Inflammatory macrophage treated with lipopolysaccharide for 1 hour (primary cell): ENCODE results near the gene PLEKHO1.
"Not testable (repeated sequence)": the region's sequence is repeated elsewhere in the genome, so short reads cannot be mapped to it uniquely, and the experiment has no call there.

Source experiments
- DNase-seq, 2 donors: peaks; one replicate each; pipeline ENCODE4 v3.0.0-alpha.2; 2020 to 2022

The PLEKHO1 gene

GRCh38 chr1:150176593-150176992, 26.9 kb downstream of the PLEKHO1 start:
- peak; percentile 62 to 83 for DNase-seq

GRCh38 chr1:150178548-150178947, 28.8 kb downstream of the PLEKHO1 start:
- DNase-seq = peak; percentile 46 to 59

- no peak for DNase-seq
Observed at GRCh38 chr1:150179867-150180266, 30.2 kb downstream of the PLEKHO1 start.

- DNase-seq = peak in 1 of 2 donors; percentile 29
Observed at GRCh38 chr1:150180474-150180873, 30.8 kb downstream of the PLEKHO1 start.

- DNase-seq = no peak
Observed at GRCh38 chr1:150182247-150182646, 32.5 kb downstream of the PLEKHO1 start.

GRCh38 chr1:150183061-150183460, 33.3 kb downstream of the PLEKHO1 start:
- peak; percentile 56 to 61 for DNase-seq

GRCh38 chr1:150185481-150185880, 35.8 kb downstream of the PLEKHO1 start:
- no peak for DNase-seq

GRCh38 chr1:150186438-150186788, 36.7 kb downstream of the PLEKHO1 start:
- not testable (repeated sequence) for DNase-seq

- DNase-seq = peak; percentile 63 to 81
Observed at GRCh38 chr1:150186789-150187559, 37.3 kb downstream of the PLEKHO1 start.

- no peak for DNase-seq
Observed at GRCh38 chr1:150187560-150187931, 37.8 kb downstream of the PLEKHO1 start.

GRCh38 chr1:150192012-150192411, 42.3 kb downstream of the PLEKHO1 start:
- no peak for DNase-seq

GRCh38 chr1:150194381-150195031, 44.8 kb downstream of the PLEKHO1 start:
- DNase-seq = no peak

- DNase-seq = no peak
Observed at GRCh38 chr1:150196417-150196816, 46.7 kb downstream of the PLEKHO1 start.

- DNase-seq = no peak
Observed at GRCh38 chr1:150207281-150207971, 57.7 kb downstream of the PLEKHO1 start.

GRCh38 chr1:150208460-150208859, 58.7 kb downstream of the PLEKHO1 start:
- not testable (repeated sequence) for DNase-seq
